TTC549 (cell line): ENCODE data around the gene STAC3.
A peak's percentile ranks its signal among the peaks of the same experiment; 100 is the strongest.

ENCODE experiments used
- FAIRE-seq: peaks from 2 replicates; lab custom pipeline; 2012; peaks lifted over from hg19 to GRCh38; lab: Jason Lieb, UNC

The STAC3 gene

GRCh38 chr12:57235728-57236131, 15.3 kb downstream of the STAC3 start:
- FAIRE-seq: no peak

DNA sequence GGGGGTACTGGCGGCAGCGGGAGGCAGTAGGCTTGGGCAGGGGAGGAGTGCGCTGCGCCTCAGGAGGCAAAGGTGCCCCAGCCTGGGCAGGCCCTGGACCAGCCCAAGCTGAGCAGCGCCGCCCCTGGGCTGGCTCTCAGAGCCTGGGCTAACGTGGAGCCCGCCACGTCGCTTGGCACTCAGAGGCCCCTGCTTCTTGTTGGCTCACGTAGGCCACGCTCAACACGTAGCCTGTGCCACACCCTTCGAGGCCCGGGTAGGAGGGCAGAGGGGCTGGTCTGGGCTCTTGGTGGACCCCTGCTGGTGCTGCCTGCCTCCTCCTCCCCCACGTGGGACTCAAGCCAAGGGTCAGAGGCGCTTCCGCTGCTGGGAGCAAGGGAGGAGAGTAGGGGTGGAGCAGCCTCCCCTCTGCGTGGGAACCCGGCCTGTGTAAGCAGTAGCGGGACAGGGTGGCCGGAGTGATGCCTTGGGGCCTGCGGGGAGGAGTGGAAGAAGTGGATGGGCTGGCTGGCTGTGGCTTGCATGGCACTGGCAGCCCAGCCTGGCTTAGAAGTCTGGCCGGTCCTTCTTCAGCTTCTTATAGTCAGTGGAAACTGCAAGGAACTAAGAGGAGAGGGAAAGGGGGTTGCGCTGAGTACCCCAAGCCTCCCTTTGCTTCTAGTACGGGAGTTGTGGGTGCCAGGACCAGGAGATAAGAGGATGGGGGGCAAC, 15.8 kb downstream of the STAC3 start:
- FAIRE-seq: no peak

DNA sequence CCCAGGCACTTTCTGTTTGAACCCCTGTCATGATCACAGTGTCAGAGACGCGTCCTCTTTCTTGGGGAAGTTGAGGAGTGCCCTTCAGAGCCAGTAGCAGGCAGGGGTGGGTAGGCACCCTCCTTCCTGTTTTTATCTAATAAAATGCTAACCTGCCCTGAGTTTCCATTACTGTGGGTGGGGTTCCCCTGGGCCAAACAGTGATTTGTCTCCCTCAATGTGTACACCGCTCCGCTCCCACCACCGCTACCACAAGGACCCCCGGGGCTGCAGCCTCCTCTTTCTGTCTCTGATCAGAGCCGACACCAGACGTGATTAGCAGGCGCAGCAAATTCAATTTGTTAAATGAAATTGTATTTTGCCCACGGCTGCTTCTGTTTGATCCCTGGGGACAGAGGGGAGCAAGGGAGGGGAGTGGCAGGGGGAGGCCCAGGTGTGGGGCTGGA, 16.4 kb downstream of the STAC3 start:
- FAIRE-seq: no peak

GRCh38 chr12:57234233-57234570, 16.8 kb downstream of the STAC3 start:
- FAIRE-seq: no peak

DNA sequence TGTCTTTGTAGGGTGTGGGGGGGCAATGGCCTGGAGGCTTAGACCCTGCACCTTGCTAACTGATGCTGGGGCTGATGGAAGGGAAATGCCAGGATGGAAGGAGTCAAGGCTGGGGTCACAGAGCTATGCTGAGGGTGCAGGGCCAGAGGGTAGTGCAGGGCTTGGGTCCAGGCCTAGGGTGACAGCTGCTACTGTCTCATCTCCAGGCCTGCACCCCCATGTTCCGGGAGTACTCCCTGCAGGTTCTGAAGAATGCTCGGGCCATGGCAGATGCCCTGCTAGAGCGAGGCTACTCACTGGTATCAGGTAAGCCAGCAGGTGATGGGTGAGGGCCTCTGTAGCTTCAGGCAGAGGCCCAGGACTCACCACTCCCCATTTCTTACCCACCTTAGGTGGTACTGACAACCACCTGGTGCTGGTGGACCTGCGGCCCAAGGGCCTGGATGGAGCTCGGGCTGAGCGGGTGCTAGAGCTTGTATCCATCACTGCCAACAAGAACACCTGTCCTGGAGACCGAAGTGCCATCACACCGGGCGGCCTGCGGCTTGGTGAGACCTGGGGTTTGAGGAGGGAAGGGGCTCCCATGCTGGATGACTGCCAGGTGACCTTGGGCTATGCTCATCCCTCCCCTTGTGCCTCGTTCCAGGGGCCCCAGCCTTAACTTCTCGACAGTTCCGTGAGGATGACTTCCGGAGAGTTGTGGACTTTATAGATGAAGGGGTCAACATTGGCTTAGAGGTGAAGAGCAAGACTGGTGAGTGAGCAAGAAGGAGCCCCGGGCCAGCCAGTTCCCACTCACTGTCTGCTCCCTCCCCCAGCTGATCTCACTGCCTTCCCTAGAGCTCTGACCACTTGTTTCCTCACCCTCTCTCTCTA, 17.4 kb downstream of the STAC3 start:
- no peak for FAIRE-seq

DNA sequence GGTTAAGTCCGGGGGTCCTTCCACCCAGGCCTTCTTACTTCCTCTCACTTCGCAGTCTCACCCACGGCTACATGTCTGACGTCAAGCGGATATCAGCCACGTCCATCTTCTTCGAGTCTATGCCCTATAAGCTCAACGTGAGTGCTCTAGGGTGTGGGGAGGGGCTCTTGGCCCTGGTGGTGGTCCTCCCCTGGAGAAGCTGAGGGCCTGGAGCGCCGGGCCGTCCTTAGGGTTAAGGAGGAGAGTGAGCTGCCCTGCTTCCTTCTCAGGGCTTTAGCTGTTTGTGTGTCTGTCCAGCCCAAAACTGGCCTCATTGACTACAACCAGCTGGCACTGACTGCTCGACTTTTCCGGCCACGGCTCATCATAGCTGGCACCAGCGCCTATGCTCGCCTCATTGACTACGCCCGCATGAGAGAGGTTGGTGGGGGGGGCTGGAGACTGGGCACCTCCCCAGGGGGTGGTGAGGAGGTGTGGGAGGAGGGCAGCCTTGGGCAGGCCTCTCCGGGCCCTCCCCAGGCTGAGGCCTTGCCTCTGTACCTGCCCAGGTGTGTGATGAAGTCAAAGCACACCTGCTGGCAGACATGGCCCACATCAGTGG, 18.7 kb downstream of the STAC3 start:
- FAIRE-seq: no peak

- FAIRE-seq: no peak
Observed at GRCh38 chr12:57231276-57232021, 19.5 kb downstream of the STAC3 start.

DNA sequence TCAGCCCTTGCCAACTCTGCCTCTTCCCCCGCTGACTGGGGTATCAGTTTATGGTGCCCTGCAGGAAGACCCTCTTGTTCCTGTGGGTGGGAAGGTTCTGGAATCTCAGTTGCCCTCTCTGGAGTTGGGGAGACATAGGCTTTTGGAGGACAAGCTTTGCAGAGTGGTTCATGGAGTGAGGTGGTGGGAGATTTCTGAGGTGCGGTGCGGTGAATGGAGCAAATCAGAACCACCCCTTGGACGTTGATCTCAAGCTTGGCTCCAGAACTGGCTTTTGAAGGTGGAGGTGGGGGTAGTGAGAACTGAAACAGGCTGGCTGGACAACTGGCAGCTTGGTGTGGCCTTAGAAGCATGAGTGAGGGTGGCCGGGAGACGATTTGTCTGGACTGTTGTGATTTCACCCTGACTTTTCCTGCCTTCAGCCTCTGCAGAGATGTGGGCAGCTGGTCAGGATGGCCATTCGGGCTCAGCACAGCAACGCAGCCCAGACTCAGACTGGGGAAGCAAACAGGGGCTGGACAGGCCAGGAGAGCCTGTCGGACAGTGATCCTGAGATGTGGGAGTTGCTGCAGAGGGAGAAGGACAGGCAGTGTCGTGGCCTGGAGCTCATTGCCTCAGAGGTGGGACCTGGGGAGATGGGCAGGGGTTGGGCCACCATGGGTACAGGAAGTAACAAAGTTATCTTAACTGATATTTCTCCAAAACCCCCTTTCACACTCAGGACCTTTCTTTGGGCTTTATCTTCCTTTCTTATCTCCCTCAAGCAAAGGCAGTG, 20.4 kb downstream of the STAC3 start:
- FAIRE-seq: no peak

GRCh38 chr12:57229634-57230380, 21.2 kb downstream of the STAC3 start, which contains the start of gene SHMT2:
TSS of gene SHMT2 (plus strand) at chr12:57229711. CDS start at chr12:57229779, 68 bp downstream.
- peak; percentile 71 for FAIRE-seq

GRCh38 chr12:57229046-57229633, 21.8 kb downstream of the STAC3 start:
- no peak for FAIRE-seq

- no peak for FAIRE-seq
Observed at GRCh38 chr12:57227315-57228115, 23.5 kb downstream of the STAC3 start.

DNA sequence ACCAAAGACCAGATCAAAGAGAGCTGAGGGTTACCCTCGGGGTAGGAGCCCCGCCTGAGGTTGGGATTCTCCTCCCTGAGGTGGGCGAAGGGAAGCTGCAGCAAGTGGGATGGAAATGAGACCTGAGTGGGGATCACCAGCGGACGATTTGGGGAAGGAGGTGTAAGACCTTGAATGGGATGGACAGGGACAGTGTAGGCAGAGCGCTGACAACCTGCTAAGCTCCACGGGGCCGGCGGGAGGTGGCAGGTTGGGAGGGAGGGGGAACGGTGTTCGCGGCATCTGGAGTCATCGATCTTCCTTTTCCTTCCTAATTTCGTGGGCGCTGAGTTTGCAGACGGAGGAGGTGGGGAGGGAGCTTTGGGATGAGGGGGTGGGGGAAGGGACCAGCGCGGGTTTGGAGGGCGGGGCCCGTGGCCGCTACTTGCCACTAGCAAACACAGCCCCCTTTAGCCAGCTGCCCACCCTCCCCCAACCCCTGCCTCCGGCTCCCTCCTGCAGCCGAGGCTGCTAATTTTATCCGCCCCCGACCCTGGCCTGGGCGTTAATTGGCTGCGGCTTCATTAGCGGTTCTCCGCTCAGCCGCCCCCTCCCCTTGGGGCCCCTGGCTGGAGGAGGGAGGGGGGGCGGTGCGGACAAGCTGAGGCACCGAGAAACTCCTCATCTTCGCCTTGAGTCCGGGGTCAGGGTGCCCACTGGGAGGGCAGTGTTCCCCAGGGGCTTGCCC, 24.2 kb downstream of the STAC3 start:
- no peak for FAIRE-seq

DNA sequence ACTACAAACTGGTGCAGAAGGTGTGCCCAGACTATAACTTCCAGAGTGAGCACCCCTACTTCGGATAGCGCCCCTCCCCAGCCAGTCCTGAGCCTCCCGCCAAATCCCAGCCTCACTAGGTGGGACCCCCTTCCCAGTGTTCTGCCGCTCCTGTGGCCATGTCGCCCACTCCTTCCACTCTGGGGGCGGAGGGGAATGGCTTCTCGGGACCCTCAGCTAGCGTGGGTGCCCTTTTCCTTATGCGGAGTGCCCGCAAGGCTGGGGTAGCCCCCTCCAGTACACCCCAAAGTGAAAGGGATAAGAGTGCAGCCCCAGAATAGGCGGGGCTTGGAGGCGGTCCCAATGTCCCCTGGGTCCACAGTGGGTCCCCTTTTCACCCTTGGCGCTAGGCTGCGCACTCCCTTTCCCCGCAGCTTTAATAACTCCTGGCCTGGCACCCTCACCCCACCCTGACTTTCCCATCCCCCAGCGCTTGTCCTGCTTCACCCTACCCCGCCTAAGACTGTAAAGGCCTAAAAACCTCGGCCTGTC, 25.2 kb downstream of the STAC3 start:
- no peak for FAIRE-seq

DNA sequence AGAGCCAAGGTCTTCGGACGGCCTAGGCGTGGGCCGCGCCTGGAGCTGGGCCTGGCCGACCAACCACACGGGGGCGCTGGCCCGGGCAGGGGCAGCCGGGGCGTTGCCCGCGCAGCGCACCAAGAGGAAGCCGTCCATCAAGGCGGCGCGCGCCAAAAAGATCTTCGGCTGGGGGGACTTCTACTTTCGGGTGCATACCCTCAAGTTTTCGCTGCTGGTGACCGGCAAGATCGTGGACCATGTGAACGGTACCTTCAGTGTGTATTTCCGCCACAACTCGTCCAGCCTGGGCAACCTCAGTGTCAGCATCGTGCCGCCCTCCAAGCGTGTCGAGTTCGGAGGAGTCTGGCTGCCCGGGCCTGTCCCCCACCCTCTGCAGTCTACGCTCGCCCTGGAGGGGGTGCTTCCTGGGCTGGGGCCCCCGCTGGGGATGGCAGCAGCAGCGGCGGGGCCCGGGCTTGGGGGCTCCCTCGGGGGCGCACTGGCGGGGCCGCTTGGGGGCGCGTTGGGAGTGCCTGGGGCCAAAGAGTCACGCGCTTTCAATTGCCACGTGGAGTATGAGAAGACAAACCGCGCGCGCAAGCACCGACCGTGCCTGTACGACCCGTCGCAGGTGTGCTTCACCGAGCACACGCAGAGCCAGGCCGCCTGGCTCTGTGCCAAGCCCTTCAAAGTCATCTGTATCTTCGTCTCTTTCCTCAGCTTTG, 25.9 kb downstream of the STAC3 start:
- FAIRE-seq: no peak

DNA sequence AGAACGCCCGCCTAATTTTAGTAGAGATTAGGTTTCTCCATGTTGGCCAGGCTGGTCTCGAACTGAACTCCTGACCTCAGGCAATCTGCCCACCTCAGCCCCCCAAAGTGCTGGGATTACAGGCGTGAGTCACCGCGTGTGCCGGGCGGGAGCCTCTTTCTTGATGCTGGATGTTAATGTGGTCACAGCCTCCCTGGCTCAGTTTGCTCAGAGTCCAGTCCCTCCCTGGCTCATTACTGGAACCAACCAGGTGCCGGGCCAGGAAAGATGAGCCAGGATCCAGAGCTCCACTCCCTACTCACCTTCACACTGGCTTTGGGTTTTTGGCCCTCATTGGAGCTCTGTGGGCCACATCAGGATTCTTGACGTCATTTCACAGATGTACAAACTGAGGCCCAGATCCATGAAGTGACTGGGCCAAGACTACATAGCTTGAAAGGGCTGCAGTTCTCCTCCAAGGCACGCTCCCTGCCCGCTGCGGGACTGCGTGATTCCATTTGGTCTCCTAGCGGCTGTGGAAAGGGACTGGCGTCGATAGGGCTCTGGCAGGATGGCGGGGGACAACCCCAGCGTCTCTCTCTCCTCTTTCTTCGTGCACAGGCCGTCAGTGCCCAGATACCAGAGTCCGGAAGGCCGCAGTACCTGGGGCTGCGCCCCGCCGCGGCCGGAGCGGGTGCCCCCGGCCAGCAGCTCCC, 26.6 kb downstream of the STAC3 start:
- no peak for FAIRE-seq

GRCh38 chr12:57223191-57224165, 27.5 kb downstream of the STAC3 start:
- no peak for FAIRE-seq
